Tibial nerve (tissue), 4 donors: Measurements from ENCODE around the gene CORO1C.

Experiments
- CTCF ChIP-seq, 5 experiments: fragments of 200-600 bp in 3 of 5; fragments of 450-650 bp in 2 of 5; sonication (generic) in 3 of 5; IDR thresholded peaks; one replicate each; pipeline ENCODE4 v1.5.1; 2016 to 2019; ENCODE audit warnings: antibody characterized with exemption in 5 of 5, mild to moderate bottlenecking in 3 of 5, moderate library complexity in 2 of 5
- EP300 ChIP-seq, 2 donors: sonication (generic); formaldehyde crosslinking; IDR thresholded peaks; one replicate each; pipeline ENCODE4 v1.6.1; 2017; ENCODE audit warnings: antibody characterized with exemption in 2 of 2, mild to moderate bottlenecking in 1 of 2
- POLR2A ChIP-seq, 2 donors: fragments of 450-650 bp; IDR thresholded peaks; one replicate each; pipeline ENCODE4 v1.6.1; 2017; ENCODE audit warnings: antibody characterized with exemption in 2 of 2, mild to moderate bottlenecking in 2 of 2, moderate library complexity in 2 of 2

- no peak for TF ChIP-seq CTCF (IDR thresholded peaks at IDR 0.05)
- no peak for TF ChIP-seq POLR2A (IDR thresholded peaks at IDR 0.05)
- no peak for TF ChIP-seq EP300 (IDR thresholded peaks at IDR 0.05)
These were observed 111.8 kb downstream of the CORO1C start for GRCh38 chr12:108619369-108620160.
